ENCODE measurements around the gene GRB2.

DNA sequence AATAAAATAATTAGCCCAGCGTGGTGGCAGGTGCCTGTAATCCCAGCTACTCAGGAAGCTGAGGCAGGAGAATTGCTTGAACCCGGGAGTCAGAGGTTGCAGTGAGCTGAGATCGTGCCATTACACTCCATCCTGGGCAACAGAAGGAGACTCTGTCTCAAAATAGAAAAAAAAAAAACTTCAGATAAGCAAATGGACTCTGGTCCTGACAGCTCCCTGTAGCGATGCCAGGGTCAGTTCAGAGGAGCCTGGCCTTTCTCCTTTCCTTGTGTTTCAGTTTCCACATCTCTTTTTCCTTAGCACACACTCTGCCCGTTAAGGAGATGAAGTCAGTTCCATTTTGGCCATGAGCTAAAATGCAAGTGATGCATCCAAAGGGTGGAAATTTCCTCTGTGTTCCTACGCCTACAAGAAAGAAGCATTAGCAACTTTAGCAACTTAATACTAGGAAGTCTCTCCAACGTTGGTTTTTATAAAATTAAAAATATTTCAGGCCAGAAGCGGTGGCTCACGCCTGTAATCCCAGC lies 11.6 kb upstream of the GRB2 start:
- no peak for TF ChIP-seq POLR2A (IDR thresholded peaks at IDR 0.05)
- TF ChIP-seq, protein P1, sequence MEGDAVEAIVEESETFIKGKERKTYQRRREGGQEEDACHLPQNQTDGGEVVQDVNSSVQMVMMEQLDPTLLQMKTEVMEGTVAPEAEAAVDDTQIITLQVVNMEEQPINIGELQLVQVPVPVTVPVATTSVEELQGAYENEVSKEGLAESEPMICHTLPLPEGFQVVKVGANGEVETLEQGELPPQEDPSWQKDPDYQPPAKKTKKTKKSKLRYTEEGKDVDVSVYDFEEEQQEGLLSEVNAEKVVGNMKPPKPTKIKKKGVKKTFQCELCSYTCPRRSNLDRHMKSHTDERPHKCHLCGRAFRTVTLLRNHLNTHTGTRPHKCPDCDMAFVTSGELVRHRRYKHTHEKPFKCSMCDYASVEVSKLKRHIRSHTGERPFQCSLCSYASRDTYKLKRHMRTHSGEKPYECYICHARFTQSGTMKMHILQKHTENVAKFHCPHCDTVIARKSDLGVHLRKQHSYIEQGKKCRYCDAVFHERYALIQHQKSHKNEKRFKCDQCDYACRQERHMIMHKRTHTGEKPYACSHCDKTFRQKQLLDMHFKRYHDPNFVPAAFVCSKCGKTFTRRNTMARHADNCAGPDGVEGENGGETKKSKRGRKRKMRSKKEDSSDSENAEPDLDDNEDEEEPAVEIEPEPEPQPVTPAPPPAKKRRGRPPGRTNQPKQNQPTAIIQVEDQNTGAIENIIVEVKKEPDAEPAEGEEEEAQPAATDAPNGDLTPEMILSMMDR (IDR thresholded peaks at IDR 0.05): no peak
